GM12875 (cell line): Measurements from ENCODE around the gene OSM.

ENCODE experiments used
- H3K4me3 ChIP-seq: one replicate; pipeline ENCODE4 v1.5.1; 2011; ENCODE audit warnings: low read depth, low read length, control low read depth
- CTCF ChIP-seq: IDR thresholded peaks from 2 replicates; pipeline ENCODE4 v1.5.1; 2011; ENCODE audit warnings: low read depth, mild to moderate bottlenecking, control low read depth, inconsistent platforms, low read length, moderate library complexity, borderline replicate concordance; ENCODE audit not compliant: insufficient read depth

OSM gene

GRCh38 chr22:30230787-30231461 is 35.7 kb downstream of the OSM start:
- no peak for TF ChIP-seq CTCF
- no peak overlapping the region for H3K4me3 ChIP-seq

- H3K4me3 ChIP-seq: no peak overlapping the region
- no peak for TF ChIP-seq CTCF
Measured at GRCh38 chr22:30230330-30230729, 36.3 kb downstream of the OSM start.

- no peak for TF ChIP-seq CTCF
- no peak overlapping the region for H3K4me3 ChIP-seq
Measured at GRCh38 chr22:30228509-30229359, 37.9 kb downstream of the OSM start.

- no peak for TF ChIP-seq CTCF
- no peak overlapping the region for H3K4me3 ChIP-seq
Measured at GRCh38 chr22:30227438-30228228, 39.0 kb downstream of the OSM start.

GRCh38 chr22:30226192-30226832 is 40.3 kb downstream of the OSM start:
- no peak overlapping the region for H3K4me3 ChIP-seq
- TF ChIP-seq CTCF: no peak

- no peak for TF ChIP-seq CTCF
- H3K4me3 ChIP-seq: no peak overlapping the region
Measured at GRCh38 chr22:30225220-30225927, 41.3 kb downstream of the OSM start.
